ES-I3 (cell line): ENCODE data around the gene TMEM79.
"Not testable (repeated sequence)": the region's sequence is repeated elsewhere in the genome, so short reads cannot be mapped to it uniquely, and the experiment has no call there.

Experiments
- H3K36me3 ChIP-seq: 2 replicates; pipeline ENCODE4 v1.6.1; 2013; ENCODE audit warnings: mild to moderate bottlenecking, low read length, control low read depth, moderate library complexity; ENCODE audit not compliant: insufficient read depth
- H3K4me1 ChIP-seq: 2 replicates; pipeline ENCODE4 v1.6.1; 2013; ENCODE audit warnings: mild to moderate bottlenecking, control low read depth, low read length; ENCODE audit not compliant: insufficient read depth
- H3K9ac ChIP-seq: 2 replicates; pipeline ENCODE4 v1.6.1; 2013; ENCODE audit warnings: low read depth, mild to moderate bottlenecking, low read length, moderate library complexity
- H3K9me3 ChIP-seq: 2 replicates; pipeline ENCODE4 v1.6.1; 2013; ENCODE audit warnings: mild to moderate bottlenecking, low read length, moderate library complexity; ENCODE audit not compliant: control insufficient read depth, insufficient read depth

Gene TMEM79

DNA sequence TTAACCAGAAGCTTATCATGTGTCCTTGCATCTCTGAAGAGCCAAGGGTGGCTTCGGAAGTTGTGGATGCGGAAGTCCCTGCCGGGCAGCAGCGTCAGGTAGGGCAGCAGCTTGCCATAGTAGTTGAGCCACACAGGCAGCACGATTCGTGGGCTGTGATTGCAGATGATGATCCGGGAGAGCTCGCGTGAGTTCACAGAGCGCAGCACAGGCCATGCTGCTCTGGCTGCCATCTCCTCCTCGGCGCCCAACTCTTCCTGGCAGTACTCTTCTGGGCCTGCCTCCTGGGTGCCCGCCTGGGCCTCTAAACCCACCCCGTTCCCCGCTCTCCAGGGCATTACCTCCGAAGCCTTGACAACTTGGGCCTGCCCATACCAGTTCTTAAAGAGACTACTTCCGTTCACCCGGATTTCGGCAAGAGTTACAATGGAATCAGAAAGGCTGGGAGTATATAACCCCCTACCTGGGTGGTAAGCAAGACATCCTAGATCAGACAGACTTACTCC lies 14.8 kb downstream of the TMEM79 start, which contains the start of gene VHLL:
Gene VHLL (minus strand): TSS at position 456 of the 506 bp plus-strand sequence. CDS start 118 bp downstream, at position 338.
- no peaks in the 10 kb centered on the region for H3K9me3 ChIP-seq
- H3K9ac ChIP-seq: no peak within 1 kb of the TSS
- H3K4me1 ChIP-seq: 0 out of 2 replicates have a peak, but pooled peaks cover 4% of the 10 kb centered on the region

DNA sequence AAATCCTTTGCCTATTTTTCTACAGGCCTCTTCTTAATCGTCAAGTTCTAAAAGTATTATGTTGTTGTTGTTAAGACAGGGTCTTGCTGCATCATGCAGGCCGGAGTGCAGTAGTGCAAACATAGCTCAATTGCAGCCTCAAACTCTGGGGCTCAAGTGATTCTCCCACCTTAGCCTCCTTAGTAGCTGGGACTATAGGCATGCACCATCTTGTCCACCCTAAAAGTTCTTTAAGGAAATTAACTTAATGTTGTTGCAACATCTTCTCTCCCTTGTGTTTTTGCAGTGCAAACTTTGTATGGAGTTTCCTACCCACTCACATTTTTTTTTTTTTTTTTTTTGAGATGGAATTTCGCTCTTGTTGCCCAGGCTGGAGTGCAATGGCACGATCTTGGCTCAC lies 19.1 kb downstream of the TMEM79 start:
- Histone ChIP-seq H3K4me1 (no peaks in the 10 kb centered on the region), H3K9me3 (no peaks in the 10 kb centered on the region), H3K36me3 (peaks cover 14% of the 10 kb centered on the region), H3K9ac (no peak overlapping the region)

More for the DNA sequence above, 14.8 kb downstream of the TMEM79 start, which contains the start of gene VHLL:
- no peaks in the 10 kb centered on the region; the same call in 1 of the 2 replicates for H3K36me3 ChIP-seq

DNA sequence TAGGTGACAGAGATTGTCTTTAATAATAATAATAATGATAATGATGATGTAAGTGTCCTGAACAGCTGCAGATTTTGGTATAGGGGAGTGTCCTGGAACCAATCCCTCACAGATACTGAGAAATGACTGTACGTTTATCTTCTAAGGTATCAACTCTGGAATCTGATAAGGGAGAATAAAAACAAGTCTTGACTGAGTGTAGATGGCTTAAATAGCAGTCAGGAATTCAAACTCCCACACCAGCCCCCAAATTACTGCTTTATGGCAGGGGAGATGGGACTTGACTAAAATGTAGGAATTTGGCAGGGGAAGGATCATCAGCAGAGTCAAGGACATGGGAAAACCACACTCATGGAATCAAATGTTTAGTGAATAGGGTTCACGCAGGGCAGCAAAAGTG lies 21.1 kb downstream of the TMEM79 start:
- H3K9ac ChIP-seq: no peak overlapping the region
- no peaks in the 10 kb centered on the region for H3K4me1 ChIP-seq

DNA sequence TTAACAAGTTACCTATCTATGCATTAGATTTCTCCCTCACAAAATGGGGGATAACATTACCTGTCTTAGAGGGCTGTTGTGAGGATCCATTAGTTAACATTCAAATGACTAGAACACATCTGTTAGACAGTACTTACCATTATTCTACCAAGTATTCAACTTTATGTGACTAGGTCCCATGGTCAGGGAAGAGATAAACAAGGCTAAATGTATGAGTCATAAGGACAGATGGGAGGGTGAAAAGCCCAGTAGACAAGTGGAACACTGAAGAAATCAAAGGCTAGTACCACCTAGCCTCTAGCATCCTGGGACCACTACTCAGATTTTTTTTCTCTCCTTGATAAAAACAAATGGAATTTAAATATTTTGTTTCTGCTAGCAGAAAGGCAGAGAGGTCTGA lies 24.0 kb downstream of the TMEM79 start:
- Histone ChIP-seq H3K9ac (no peak overlapping the region), H3K4me1 (no peaks in the 10 kb centered on the region), H3K9me3 (no peaks in the 10 kb centered on the region), H3K36me3 (peaks cover 41% of the 10 kb centered on the region)

More for the DNA sequence above, 21.1 kb downstream of the TMEM79 start:
- Histone ChIP-seq H3K9me3 (no peaks in the 10 kb centered on the region), H3K36me3 (peaks cover 24% of the 10 kb centered on the region)

DNA sequence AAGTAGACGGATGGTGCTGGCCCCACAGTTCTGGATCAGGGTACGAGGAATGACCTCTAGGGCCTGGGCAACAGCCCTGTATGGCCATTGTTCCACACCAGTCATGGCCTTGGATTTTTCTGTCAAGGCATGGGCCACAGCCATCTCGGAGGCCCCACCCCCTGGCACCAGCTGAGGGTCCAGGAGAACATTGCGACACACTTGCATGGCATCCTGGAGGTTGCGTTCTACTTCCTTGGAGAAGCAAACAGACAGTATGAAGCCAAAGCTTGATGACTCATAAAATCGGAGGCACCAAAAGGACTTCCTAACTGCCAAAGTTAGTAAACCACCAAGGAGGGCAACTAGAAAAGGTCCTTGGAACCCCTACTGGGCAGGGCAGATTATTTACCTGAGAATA lies 26.8 kb downstream of the TMEM79 start:
- Histone ChIP-seq H3K4me1 (no peaks in the 10 kb centered on the region), H3K9ac (no peak overlapping the region), H3K9me3 (no peaks in the 10 kb centered on the region), H3K36me3 (peaks cover 55% of the 10 kb centered on the region)

DNA sequence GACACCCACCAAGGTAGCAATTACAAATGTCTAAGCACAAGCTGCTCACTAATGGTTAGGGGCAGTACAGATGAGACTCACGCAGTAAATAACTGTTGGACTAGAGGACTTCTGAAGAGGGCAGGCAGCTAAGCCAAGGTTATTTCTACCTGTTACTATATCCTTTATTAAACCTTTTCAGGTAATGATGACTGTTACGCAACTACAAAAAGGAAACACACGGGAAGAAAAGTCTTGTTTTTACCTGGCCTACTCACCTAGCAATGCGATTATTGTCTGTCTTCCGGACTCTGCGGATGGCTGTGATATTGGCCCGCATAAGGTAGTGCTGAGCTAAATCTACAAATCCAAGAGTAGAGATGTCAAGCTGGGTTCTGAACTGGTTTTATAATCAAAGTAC lies 32.8 kb downstream of the TMEM79 start:
- Histone ChIP-seq H3K9me3 (no peaks in the 10 kb centered on the region), H3K9ac (no peak overlapping the region), H3K4me1 (no peaks in the 10 kb centered on the region), H3K36me3 (peaks cover 68% of the 10 kb centered on the region)

DNA sequence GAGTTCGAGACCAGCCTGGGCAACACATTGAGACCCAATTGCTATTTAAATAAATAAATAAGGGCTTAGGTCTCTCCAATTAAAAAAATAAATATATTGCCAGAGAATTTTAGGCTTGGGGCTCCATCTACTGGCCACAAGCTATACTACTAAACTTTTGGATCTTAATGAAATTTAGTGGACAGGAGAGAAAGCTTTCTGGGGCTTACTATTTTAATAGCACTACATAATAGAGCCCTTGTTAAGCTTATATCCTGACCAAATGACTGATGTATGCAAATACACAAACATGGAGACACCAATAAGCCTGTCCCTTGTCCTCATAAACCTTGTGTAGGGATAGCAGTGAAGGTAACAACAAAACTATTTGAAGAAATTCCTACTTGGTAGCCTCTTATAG lies 35.5 kb downstream of the TMEM79 start:
- Histone ChIP-seq H3K36me3 (peaks cover 62% of the 10 kb centered on the region), H3K9me3 (no peaks in the 10 kb centered on the region), H3K9ac (no peak overlapping the region), H3K4me1 (no peaks in the 10 kb centered on the region)

DNA sequence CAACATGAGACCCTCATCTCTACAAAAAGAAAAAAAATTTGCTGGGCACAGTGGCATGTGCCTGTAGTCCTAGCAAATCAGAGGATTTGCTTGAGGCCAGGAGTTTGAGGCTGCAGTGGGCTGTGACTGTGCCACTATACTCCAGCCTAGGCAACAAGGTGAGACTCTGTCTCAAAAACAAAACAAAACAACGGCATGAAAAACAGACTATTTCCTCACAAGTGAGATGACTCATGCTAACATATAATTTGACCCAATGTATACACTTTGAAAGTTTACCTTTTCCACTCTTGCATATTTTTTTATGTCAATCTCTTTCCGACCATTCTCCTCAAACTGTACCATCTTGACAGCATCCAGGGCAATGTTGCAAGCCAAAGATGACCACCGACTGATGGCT lies 36.4 kb downstream of the TMEM79 start:
- no peaks in the 10 kb centered on the region for H3K9me3 ChIP-seq
- H3K9ac ChIP-seq: no peak overlapping the region
- no peaks in the 10 kb centered on the region for H3K4me1 ChIP-seq
- H3K36me3 ChIP-seq: peaks cover 65% of the 10 kb centered on the region

DNA sequence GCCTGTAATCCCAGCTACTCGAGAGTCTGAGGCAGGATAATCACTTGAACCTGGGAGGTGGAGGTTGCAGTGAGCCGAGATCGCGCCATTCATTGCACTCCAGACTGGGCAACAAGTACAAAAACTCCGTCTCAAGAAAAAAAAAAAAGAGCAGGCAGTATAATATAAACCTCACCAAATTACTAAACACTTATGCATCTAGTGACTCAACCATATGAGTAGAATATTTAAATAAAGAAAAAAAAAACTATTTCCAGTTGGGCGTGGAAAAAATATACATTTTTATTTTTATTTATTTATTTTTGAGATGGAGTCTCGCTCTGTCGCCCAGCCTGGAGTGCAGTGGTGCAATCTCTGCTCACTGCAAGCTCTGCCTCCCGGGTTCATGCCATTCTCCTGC lies 39.1 kb downstream of the TMEM79 start:
- H3K4me1 ChIP-seq, H3K9me3 ChIP-seq, H3K9ac ChIP-seq: not testable (repeated sequence)
- peaks cover 46% of the 10 kb centered on the region for H3K36me3 ChIP-seq

DNA sequence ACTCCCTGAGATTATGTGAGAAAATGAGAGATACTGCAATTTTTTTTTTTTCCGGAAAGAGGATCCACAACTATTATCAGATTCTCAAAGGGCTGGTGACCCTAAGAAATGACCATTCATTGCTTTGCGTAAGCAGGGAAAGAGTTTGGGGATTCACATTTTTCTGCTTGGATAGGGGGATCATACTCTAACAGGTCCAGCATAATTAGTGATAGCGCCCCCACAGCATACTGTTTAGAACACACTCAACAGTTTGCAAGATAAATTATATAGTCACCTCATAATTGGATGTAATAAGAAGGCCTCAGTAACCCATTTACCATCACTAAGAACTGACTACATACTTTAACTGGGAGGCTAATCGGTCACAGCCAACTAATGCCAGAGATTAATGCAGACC lies 52.1 kb downstream of the TMEM79 start:
- Histone ChIP-seq H3K9me3 (no peaks in the 10 kb centered on the region), H3K4me1 (peaks cover 5% of the 10 kb centered on the region), H3K36me3 (peaks cover 29% of the 10 kb centered on the region), H3K9ac (peak overlapping the region; percentile 88; the same call in 1 of the 2 replicates)

DNA sequence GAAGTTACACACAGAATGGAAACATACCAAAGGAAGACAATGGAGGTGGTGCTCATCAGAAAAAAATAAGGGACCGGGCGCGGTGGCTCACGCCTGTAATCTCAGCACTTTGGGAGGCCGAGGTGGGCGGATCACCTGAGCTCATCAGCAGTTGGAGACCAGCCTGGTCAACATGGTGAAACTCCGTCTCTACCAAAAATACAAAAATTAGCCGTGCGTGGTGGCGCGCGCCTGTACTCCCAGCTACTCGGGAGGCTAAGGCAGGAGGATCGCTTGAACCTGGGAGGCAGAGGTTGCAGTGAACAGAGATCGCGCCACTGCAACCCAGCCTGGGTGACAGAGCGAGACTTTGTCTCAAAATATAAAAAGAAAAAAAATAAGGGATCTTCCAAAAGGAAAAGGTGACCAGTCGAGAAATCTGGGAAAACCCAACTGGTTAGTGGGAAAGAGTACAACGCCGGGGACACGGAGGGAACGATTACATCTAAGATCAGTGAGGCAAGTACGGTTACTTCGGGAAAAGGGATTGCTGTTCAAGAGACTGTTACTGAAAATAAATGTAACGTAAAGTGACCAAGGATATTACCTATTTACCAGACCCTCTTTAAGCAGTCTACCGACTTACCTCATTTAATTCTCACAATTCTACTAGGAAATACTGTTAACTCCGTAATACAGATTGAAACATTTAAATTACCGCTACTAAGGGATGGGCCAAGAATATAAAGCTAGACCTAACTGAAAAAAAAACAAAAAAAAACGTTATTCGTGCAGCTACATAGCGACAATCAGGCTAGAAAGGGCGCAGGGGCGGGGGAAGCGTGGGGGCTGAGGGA lies 53.1 kb downstream of the TMEM79 start:
- no peaks in the 10 kb centered on the region for H3K9me3 ChIP-seq
- H3K4me1 ChIP-seq: peaks cover 5% of the 10 kb centered on the region
- peak overlapping the region; percentile 88 for H3K9ac ChIP-seq
- peaks cover 29% of the 10 kb centered on the region for H3K36me3 ChIP-seq

DNA sequence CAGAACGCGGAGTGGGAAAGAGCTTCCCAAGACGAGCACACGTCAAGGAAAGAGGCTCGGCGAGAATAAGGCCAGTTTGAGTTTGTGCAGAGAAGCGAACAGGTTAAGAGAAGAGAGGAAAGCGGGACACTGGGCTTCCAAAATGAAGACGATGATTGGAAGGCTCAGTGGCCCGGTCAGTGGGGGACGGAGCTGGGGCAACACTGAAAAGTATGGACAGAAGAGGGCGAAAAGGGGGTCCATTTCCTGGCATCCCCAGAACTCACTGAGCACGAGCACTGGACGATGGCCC lies 53.7 kb downstream of the TMEM79 start:
- peak overlapping the region; percentile 88 for H3K9ac ChIP-seq
- peaks cover 5% of the 10 kb centered on the region for H3K4me1 ChIP-seq
- H3K36me3 ChIP-seq: peaks cover 23% of the 10 kb centered on the region
- no peaks in the 10 kb centered on the region for H3K9me3 ChIP-seq

DNA sequence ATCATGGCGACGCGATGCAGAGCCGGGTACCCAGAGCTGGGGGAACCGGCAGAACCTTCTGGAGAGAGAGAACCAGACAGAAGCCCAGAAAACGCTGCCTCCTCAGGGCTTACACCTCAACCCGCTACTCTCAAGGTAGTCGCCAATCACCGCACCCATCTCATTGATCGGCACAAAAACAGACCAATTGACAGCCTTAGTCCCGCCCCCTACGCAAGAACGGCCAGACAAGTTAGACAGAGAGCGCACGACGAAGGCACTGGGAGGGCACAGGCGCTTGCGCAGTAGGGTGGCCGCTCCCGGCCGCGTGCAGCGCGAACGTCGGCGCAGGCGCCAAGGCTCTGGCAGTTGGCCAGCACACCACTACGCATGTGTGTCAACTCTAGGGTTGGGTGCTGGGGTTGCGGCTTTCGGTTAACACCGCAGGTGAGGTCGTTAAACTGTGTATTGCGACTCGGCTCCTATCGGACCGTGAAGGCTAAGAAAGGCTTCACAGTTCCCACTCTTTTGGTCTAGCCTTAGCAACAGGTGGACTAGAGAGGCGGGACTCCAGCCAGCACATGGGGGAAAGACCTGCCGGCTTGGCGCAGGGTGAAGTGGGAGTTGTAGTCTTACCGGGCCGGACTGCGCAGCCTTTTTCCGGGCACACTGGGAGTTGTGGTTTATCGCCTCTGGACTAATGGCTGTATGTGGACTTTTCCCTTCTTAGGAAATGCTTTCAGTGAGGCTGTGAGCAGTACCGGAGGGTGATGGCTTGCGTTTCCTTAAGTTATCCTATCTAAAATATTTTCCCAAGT lies 54.3 kb downstream of the TMEM79 start, which contains the start of the genes CCT3 and TSACC:
Gene CCT3 (minus strand): TSS at position 113 of the 797 bp plus-strand sequence. CDS start 108 bp downstream, at position 5.
Gene TSACC (plus strand): TSS at position 347 of the 797 bp plus-strand sequence. CDS start 1,232 bp downstream, outside the sequence.
- Histone ChIP-seq H3K9me3 (no peaks in the 10 kb centered on the region), H3K4me1 (peaks cover 5% of the 10 kb centered on the region), H3K9ac (peak within 1 kb of the TSS; percentile 88), H3K36me3 (peaks cover 18% of the 10 kb centered on the region)
